Testis (tissue), 3 donors: ENCODE measurements around the gene ARHGEF37. TPM values are rescaled to one million over a fixed set of nuclear protein-coding genes. Genes with fewer than 3 reads are reported as not detected.

ENCODE experiments used
- DNase-seq: peaks from one replicate; pipeline ENCODE4 v3.0.0-alpha.2; 2019
- H3K27ac ChIP-seq, 2 donors: fragments of 200-600 bp; sonication (generic); one replicate each; pipeline ENCODE4 v1.5.1; 2019
- H3K27me3 ChIP-seq: fragments of 200-600 bp; sonication (generic); one replicate; pipeline ENCODE4 v1.5.1; 2019
- H3K36me3 ChIP-seq: fragments of 200-600 bp; sonication (generic); one replicate; pipeline ENCODE4 v1.5.1; 2017; ENCODE audit warnings: low read depth; ENCODE audit errors: missing control alignments
- H3K4me1 ChIP-seq: fragments of 200-600 bp; sonication (generic); one replicate; pipeline ENCODE4 v1.5.1; 2019
- H3K4me3 ChIP-seq, 2 donors: fragments of 200-600 bp; sonication (generic); one replicate each; pipeline ENCODE4 v1.5.1; 2017 to 2019
- H3K9me3 ChIP-seq: fragments of 200-600 bp; sonication (generic); one replicate; pipeline ENCODE4 v1.5.1; 2017
- POLR2A ChIP-seq: fragments of 450-650 bp; IDR thresholded peaks from one replicate; pipeline ENCODE4 v1.6.1; 2017; ENCODE audit warnings: antibody characterized with exemption, mild to moderate bottlenecking, moderate library complexity
- WGBS, 2 donors: methylation state at CpG; one replicate each; pipeline ENCODE4 v1.1.5; 2018; 5-methylcytosine and 5-hydroxymethylcytosine counted together
- intact Hi-C: fragments of 100-400 bp; cut with DNase I; formaldehyde crosslinking; loops from one replicate; pipeline ENCODE4 v1.15.1; 2023; ENCODE audit warnings: low total_unique reads
- polyA plus RNA-seq: library from polyadenylated mRNA; stranded (reverse); fragments of 350-450 nt; fragmentation: Illumina TruSeq; extraction: RNeasy Lipid Tissue Mini Kit (QIAGEN cat#74804); gene quantifications from one replicate; pipeline ENCODE4 v1.2.3, GENCODE V29; 2014; ENCODE audit warnings: low read depth, low replicate concordance; ENCODE audit not compliant: insufficient read depth
- total RNA-seq, 2 donors: library from RNA; depleted of rRNA; stranded (reverse); fragments of >200 nt; gene quantifications; one replicate each; pipeline ENCODE4 v1.2.3, GENCODE V29; 2016
- TF ChIP-seq, protein P1 (sequence below), 3 experiments: fragments of 450-650 bp in 2 of 3; fragments of 200-600 bp in 1 of 3; sonication (generic) in 1 of 3; IDR thresholded peaks; one replicate each; pipeline ENCODE4 v1.5.1; 2016 to 2019; ENCODE audit warnings: antibody characterized with exemption in 3 of 3, mild to moderate bottlenecking in 2 of 3, moderate library complexity in 1 of 3

Gene ARHGEF37
- total and polyA plus RNA-seq, 3 donors from 2014 or later, result 12.9 to 17.8 (median 13.4) TPM

- Histone ChIP-seq H3K4me1 (peaks cover 15% of the 10 kb centered on the region), H3K27ac (no peak overlapping the region), H3K9me3 (no peaks in the 10 kb centered on the region), H3K27me3 (no peaks in the 10 kb centered on the region), H3K4me3 (no peak overlapping the region), H3K36me3 (no peaks in the 10 kb centered on the region)
- intact Hi-C loops, result no loop called here
- no peak for DNase-seq
- TF ChIP-seq, protein P1, sequence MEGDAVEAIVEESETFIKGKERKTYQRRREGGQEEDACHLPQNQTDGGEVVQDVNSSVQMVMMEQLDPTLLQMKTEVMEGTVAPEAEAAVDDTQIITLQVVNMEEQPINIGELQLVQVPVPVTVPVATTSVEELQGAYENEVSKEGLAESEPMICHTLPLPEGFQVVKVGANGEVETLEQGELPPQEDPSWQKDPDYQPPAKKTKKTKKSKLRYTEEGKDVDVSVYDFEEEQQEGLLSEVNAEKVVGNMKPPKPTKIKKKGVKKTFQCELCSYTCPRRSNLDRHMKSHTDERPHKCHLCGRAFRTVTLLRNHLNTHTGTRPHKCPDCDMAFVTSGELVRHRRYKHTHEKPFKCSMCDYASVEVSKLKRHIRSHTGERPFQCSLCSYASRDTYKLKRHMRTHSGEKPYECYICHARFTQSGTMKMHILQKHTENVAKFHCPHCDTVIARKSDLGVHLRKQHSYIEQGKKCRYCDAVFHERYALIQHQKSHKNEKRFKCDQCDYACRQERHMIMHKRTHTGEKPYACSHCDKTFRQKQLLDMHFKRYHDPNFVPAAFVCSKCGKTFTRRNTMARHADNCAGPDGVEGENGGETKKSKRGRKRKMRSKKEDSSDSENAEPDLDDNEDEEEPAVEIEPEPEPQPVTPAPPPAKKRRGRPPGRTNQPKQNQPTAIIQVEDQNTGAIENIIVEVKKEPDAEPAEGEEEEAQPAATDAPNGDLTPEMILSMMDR (IDR thresholded peaks at IDR 0.05), result no peak
- TF ChIP-seq POLR2A, result no peak
- WGBS, 2 donors, result 73 to 74% methylated on average over 6 of the region's 6 CpGs
Measured at GRCh38 chr5:149541893-149542292, 39.4 kb upstream of the ARHGEF37 start.

- Histone ChIP-seq H3K27ac (no peak overlapping the region), H3K4me1 (peaks cover 24% of the 10 kb centered on the region), H3K4me3 (no peak overlapping the region), H3K27me3 (no peaks in the 10 kb centered on the region), H3K36me3 (no peaks in the 10 kb centered on the region), H3K9me3 (no peaks in the 10 kb centered on the region)
- DNase-seq, result no peak
- intact Hi-C loops, result no loop called here
- 36 to 51% methylated on average over 8 of the region's 8 CpGs for whole genome bisulfite sequencing, 2 donors
- TF ChIP-seq, protein P1 (IDR thresholded peaks at IDR 0.05), result no peak
- no peak for TF ChIP-seq POLR2A
Measured at GRCh38 chr5:149543361-149544027, 37.8 kb upstream of the ARHGEF37 start.

DNA sequence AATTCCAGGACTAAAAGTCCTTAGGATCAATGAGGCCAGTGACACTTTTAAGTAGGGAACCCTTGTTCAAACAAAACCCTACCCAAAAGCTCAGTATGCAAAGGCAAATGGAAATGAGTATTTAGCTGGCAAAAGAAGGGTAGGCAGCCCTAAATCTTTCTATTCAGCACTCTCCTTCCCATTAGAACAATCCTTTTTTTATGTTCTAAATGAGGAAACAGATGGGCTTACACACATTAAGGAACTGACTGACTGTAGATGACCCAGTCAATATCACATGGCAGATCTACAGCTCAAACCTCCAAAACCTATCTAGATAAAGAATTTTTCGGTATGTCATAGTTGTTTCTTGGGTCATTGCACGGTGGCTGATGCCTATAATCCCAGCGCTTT is 37.3 kb upstream of the ARHGEF37 start:
- H3K4me1 ChIP-seq, result peaks cover 24% of the 10 kb centered on the region
- no peak overlapping the region for H3K4me3 ChIP-seq
- no peaks in the 10 kb centered on the region for H3K9me3 ChIP-seq
- TF ChIP-seq, protein P1 (IDR thresholded peaks at IDR 0.05), result no peak
- TF ChIP-seq POLR2A, result no peak
- H3K36me3 ChIP-seq, result no peaks in the 10 kb centered on the region
- H3K27me3 ChIP-seq, result no peaks in the 10 kb centered on the region
- WGBS, 2 donors, result 75 to 78% methylated on average over 3 of the region's 3 CpGs
- DNase-seq, result no peak
- intact Hi-C loops, result no loop called here
- H3K27ac ChIP-seq, result no peak overlapping the region

DNA sequence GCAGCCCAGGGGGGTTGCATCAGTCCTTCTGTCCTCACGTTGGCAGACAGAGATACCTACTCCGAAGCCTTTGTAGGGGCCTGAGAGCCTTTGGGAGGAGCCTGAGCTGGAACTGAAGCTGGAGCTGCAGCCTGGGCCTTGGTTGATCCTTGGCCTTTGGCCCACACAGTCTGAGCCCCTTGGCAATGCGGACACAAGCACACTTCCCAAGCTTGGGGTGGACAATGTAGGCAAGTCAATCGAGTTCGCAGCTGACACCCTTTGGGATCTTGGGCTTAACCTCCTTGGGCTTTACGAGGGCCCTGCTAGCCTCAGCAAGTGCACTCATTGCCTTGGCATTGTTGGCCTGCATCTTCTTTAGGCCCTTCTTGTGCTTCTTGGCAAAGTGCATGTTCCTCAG is 36.0 kb upstream of the ARHGEF37 start:
- H3K36me3 ChIP-seq, result no peaks in the 10 kb centered on the region
- no peak for TF ChIP-seq POLR2A
- TF ChIP-seq, protein P1 (IDR thresholded peaks at IDR 0.05), result no peak
- H3K4me3 ChIP-seq, result no peak overlapping the region
- H3K27ac ChIP-seq, result no peak overlapping the region
- 73 to 77% methylated on average over 5 to 6 of the region's 6 CpGs for WGBS, 2 donors
- H3K9me3 ChIP-seq, result no peaks in the 10 kb centered on the region
- intact Hi-C loops, result no loop called here
- H3K27me3 ChIP-seq, result no peaks in the 10 kb centered on the region
- no peak for DNase-seq
- H3K4me1 ChIP-seq, result peaks cover 24% of the 10 kb centered on the region

DNA sequence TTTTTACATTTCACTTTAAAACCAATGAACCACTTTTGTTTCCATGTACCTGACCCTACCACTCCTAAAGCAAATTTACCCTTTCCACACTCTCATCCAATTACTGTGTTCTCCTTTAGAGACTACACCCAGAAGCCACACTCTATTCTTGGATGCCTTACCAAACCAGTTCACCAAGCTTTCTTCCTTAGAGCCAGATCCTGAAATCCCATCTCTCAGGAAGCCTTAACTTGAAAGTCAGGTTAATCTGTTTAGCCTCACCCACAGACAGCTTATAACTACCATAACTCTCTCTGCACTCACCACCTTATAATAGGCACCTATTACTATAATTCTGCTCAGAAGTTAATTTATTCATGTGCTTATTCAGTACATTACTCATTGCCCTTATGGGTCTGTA is 34.3 kb upstream of the ARHGEF37 start:
- no peaks in the 10 kb centered on the region for H3K36me3 ChIP-seq
- no peak for DNase-seq
- H3K9me3 ChIP-seq, result no peaks in the 10 kb centered on the region
- no peaks in the 10 kb centered on the region for H3K27me3 ChIP-seq
- H3K4me3 ChIP-seq, result no peak overlapping the region
- TF ChIP-seq, protein P1 (IDR thresholded peaks at IDR 0.05), result no peak
- no peak for TF ChIP-seq POLR2A
- no peak overlapping the region for H3K27ac ChIP-seq
- intact Hi-C loops, result no loop called here
- H3K4me1 ChIP-seq, result peaks cover 24% of the 10 kb centered on the region
